Ovary (tissue), 9 donors: Measurements from ENCODE around the gene CXCL9. TPM values are rescaled to one million over a fixed set of nuclear protein-coding genes. Genes with fewer than 3 reads are reported as not detected.
"Not testable (repeated sequence)": the region's sequence is repeated elsewhere in the genome, so short reads cannot be mapped to it uniquely, and the experiment has no call there.

Experiments
- DNase-seq, 5 donors: peaks; one replicate each; pipeline ENCODE4 v3.0.0-alpha.2; 2019 to 2020
- H3K27ac ChIP-seq, 2 donors: fragments of 200-600 bp; one replicate each; pipeline versions ENCODE4 v1.5.1 to v1.8.0; 2019 to 2022
- H3K27me3 ChIP-seq: fragments of 200-600 bp; one replicate; pipeline ENCODE4 v1.8.0; 2022
- H3K36me3 ChIP-seq: fragments of 200-600 bp; sonication (generic); one replicate; pipeline ENCODE4 v1.5.1; 2019
- H3K4me1 ChIP-seq: one replicate; pipeline ENCODE4 v1.8.1; 2013; ENCODE audit warnings: mild to moderate bottlenecking, moderate library complexity; ENCODE audit not compliant: insufficient read depth
- H3K4me3 ChIP-seq: fragments of 200-600 bp; sonication (generic); one replicate; pipeline ENCODE4 v1.5.1; 2017
- H3K9me3 ChIP-seq, 2 donors: fragments of 200-600 bp in 1 of 2; sonication (generic) in 1 of 2; one replicate each; pipeline versions ENCODE4 v1.5.1 to v1.8.1; 2013 to 2019; ENCODE audit warnings: mild to moderate bottlenecking in 1 of 2, moderate library complexity in 1 of 2
- CTCF ChIP-seq, 3 donors: fragments of 450-650 bp in 2 of 3; fragments of 200-600 bp in 1 of 3; IDR thresholded peaks; one replicate each; pipeline versions ENCODE4 v1.5.1 to v1.8.0; 2016 to 2022; ENCODE audit warnings: antibody characterized with exemption in 3 of 3, mild to moderate bottlenecking in 1 of 3
- EP300 ChIP-seq: sonication (generic); formaldehyde crosslinking; IDR thresholded peaks from one replicate; pipeline ENCODE4 v1.6.1; 2017; ENCODE audit warnings: antibody characterized with exemption
- POLR2A ChIP-seq: fragments of 450-650 bp; IDR thresholded peaks from one replicate; pipeline ENCODE4 v1.6.1; 2017; ENCODE audit warnings: antibody characterized with exemption, mild to moderate bottlenecking, moderate library complexity
- WGBS, 3 donors: extraction: QIAGEN DNeasy Blood & Tissue Kit in 1 of 3; methylation state at CpG; one replicate each; pipeline versions ENCODE4 v1.1.5 to v1.1.7; 2013 to 2017; 5-methylcytosine and 5-hydroxymethylcytosine counted together
- intact Hi-C, 4 donors: fragments of 100-400 bp; cut with DNase I; formaldehyde crosslinking; loops; one replicate each; pipeline versions ENCODE4 v1.11.0 to v1.15.1; 2022 to 2023
- polyA plus RNA-seq, 2 donors: library from polyadenylated mRNA; stranded (reverse); fragments of 200-250 nt in 1 of 2; fragments of 350-450 nt in 1 of 2; fragmentation: Illumina TruSeq in 1 of 2; extraction: RNeasy Lipid Tissue Mini Kit (QIAGEN cat#74804) in 1 of 2; gene quantifications; one replicate each; pipeline ENCODE4 v1.2.3, GENCODE V29; 2013 to 2014
- total RNA-seq, 7 donors: library from RNA; depleted of rRNA in 2 of 7; stranded (reverse); fragments of >200 nt in 2 of 7; fragmentation: NEBNext Ultra II Directional in 3 of 7; extraction: Animal tissue kit (Norgen Biotek cat#: 25700) in 3 of 7; gene quantifications; one replicate each; pipeline versions ENCODE4 v1.1.0 to v1.2.4, GENCODE V29; 2016 to 2023
- donor health status: DM: no; HTN: no; CAD: no; lungs with moderate emphysema.
- donor health status: DM: no; HTN: no; CAD: no.
- donor health status: Bipolar disorder and iron deficiency.
- donor health status: DM: yes; HTN: yes; CAD: no.
- donor health status: DM: no; HTN: no; CAD: no.
- donor health status: DM: yes; HTN: yes; CAD: no.

The CXCL9 gene
- total and polyA plus RNA-seq, 9 donors = 0.06 to 8.2 (median 0.20) TPM; not detected in 4

GRCh38 chr4:76002176-76002575 lies 5.1 kb downstream of the CXCL9 start:
- Histone ChIP-seq H3K4me1 (no peaks in the 10 kb centered on the region), H3K4me3 (no peak overlapping the region), H3K9me3 (no peaks in the 10 kb centered on the region), H3K27ac (no peak overlapping the region), H3K27me3 (no peaks in the 10 kb centered on the region), H3K36me3 (no peaks in the 10 kb centered on the region)
- intact Hi-C loops = loop anchor here in 1 of 4 donors (10.0 kb wide), 1 partner anchor 493 kb away; no protein-coding TSS in a partner anchor
- 75 to 85% (median 81%) methylated on average over 4 of the region's 4 CpGs for WGBS, 3 donors
- no peak for DNase-seq
- no peak for TF ChIP-seq EP300
- TF ChIP-seq CTCF (IDR thresholded peaks at IDR 0.05) = no peak
- TF ChIP-seq POLR2A = no peak

GRCh38 chr4:76001700-76002099 lies 5.6 kb downstream of the CXCL9 start:
- no peak for DNase-seq
- intact Hi-C loops = loop anchor here in 1 of 4 donors (10.0 kb wide), 1 partner anchor 493 kb away; no protein-coding TSS in a partner anchor
- Histone ChIP-seq H3K27ac (no peak overlapping the region), H3K4me1 (no peaks in the 10 kb centered on the region), H3K27me3 (no peaks in the 10 kb centered on the region), H3K9me3 (no peaks in the 10 kb centered on the region), H3K4me3 (no peak overlapping the region), H3K36me3 (no peaks in the 10 kb centered on the region)
- 39 to 48% (median 42%) methylated on average over 7 of the region's 7 CpGs for WGBS, 3 donors
- TF ChIP-seq CTCF (IDR thresholded peaks at IDR 0.05) = no peak
- TF ChIP-seq POLR2A = no peak
- TF ChIP-seq EP300 = no peak

GRCh38 chr4:76000279-76000678 lies 7.0 kb downstream of the CXCL9 start:
- no peaks in the 10 kb centered on the region for H3K9me3 ChIP-seq
- TF ChIP-seq EP300 (no peak), CTCF (IDR thresholded peaks at IDR 0.05) (no peak), POLR2A (no peak)
- no peaks in the 10 kb centered on the region for H3K27me3 ChIP-seq
- H3K36me3 ChIP-seq = no peaks in the 10 kb centered on the region
- DNase-seq = no peak
- no peaks in the 10 kb centered on the region for H3K4me1 ChIP-seq
- no peak overlapping the region for H3K27ac ChIP-seq
- no peak overlapping the region for H3K4me3 ChIP-seq
- 87 to 100% (median 93%) methylated on average over 1 of the region's 1 CpG for WGBS, 3 donors
- intact Hi-C loops = loop anchor here in 1 of 4 donors (10.0 kb wide), 1 partner anchor 495 kb away; no protein-coding TSS in a partner anchor

GRCh38 chr4:75998525-75999147 lies 8.7 kb downstream of the CXCL9 start:
- H3K36me3 ChIP-seq, H3K27me3 ChIP-seq, DNase-seq, H3K4me1 ChIP-seq, H3K9me3 ChIP-seq, H3K27ac ChIP-seq, H3K4me3 ChIP-seq: not testable (repeated sequence)
- WGBS, 3 donors = 87 to 97% (median 94%) methylated on average over 2 of the region's 2 CpGs
- intact Hi-C loops = loop anchor here in 2 of 4 donors (10.0 kb wide), 2 partner anchors 66 to 506 kb away; no protein-coding TSS in a partner anchor

- Histone ChIP-seq H3K4me1 (no peaks in the 10 kb centered on the region), H3K4me3 (no peak overlapping the region), H3K27ac (no peak overlapping the region), H3K36me3 (no peaks in the 10 kb centered on the region), H3K9me3 (no peaks in the 10 kb centered on the region), H3K27me3 (no peaks in the 10 kb centered on the region)
- no peak for DNase-seq
- intact Hi-C loops = loop anchor here in 2 of 4 donors (10.0 kb wide), 2 partner anchors 67 to 507 kb away; no protein-coding TSS in a partner anchor
- no peak for TF ChIP-seq EP300
- no peak for TF ChIP-seq CTCF (IDR thresholded peaks at IDR 0.05)
- no peak for TF ChIP-seq POLR2A
- WGBS, 3 donors = 83 to 86% (median 86%) methylated on average over 2 of the region's 2 CpGs
Observed at GRCh38 chr4:75997946-75998345, 9.4 kb downstream of the CXCL9 start.
